ENCODE measurements around the gene PDZRN3.

The PDZRN3 gene

GRCh38 chr3:73624821-73625665, at the start of gene PDZRN3:
TSS of gene PDZRN3 (minus strand) at chr3:73624941.
- DNase-seq, result no peak

- no peak for DNase-seq
Measured at GRCh38 chr3:73674280-73674679, 49.5 kb upstream of the PDZRN3 start.

GRCh38 chr3:73669260-73669659, 44.5 kb upstream of the PDZRN3 start:
- DNase-seq, result no peak

- no peak for DNase-seq
Measured at GRCh38 chr3:73668391-73668790, 43.6 kb upstream of the PDZRN3 start.

GRCh38 chr3:73667889-73668288, 43.1 kb upstream of the PDZRN3 start:
- DNase-seq, result no peak

GRCh38 chr3:73665286-73665685, 40.5 kb upstream of the PDZRN3 start:
- DNase-seq, result no peak

GRCh38 chr3:73664389-73664788, 39.6 kb upstream of the PDZRN3 start:
- no peak for DNase-seq

GRCh38 chr3:73663495-73663894, 38.8 kb upstream of the PDZRN3 start:
- DNase-seq, result no peak

- DNase-seq, result no peak
Measured at GRCh38 chr3:73661265-73661664, 36.5 kb upstream of the PDZRN3 start.

GRCh38 chr3:73658227-73658626, 33.5 kb upstream of the PDZRN3 start:
- DNase-seq, result no peak

- no peak for DNase-seq
Measured at GRCh38 chr3:73657186-73657585, 32.4 kb upstream of the PDZRN3 start.

GRCh38 chr3:73656241-73656890, 31.6 kb upstream of the PDZRN3 start:
- no peak for DNase-seq

- no peak for DNase-seq
Measured at GRCh38 chr3:73655197-73655596, 30.5 kb upstream of the PDZRN3 start.

- DNase-seq, result no peak
Measured at GRCh38 chr3:73653877-73654276, 29.1 kb upstream of the PDZRN3 start.

GRCh38 chr3:73653351-73653750, 28.6 kb upstream of the PDZRN3 start:
- peak; percentile 69 for DNase-seq

GRCh38 chr3:73652896-73653295, 28.2 kb upstream of the PDZRN3 start:
- no peak for DNase-seq

GRCh38 chr3:73637042-73637441, 12.3 kb upstream of the PDZRN3 start:
- no peak for DNase-seq

- no peak for DNase-seq
Measured at GRCh38 chr3:73635254-73635653, 10.5 kb upstream of the PDZRN3 start.

GRCh38 chr3:73633916-73634344, 9.2 kb upstream of the PDZRN3 start:
- no peak for DNase-seq

GRCh38 chr3:73633453-73633852, 8.7 kb upstream of the PDZRN3 start:
- DNase-seq, result no peak

GRCh38 chr3:73626106-73626505, 1.4 kb upstream of the PDZRN3 start:
- no peak for DNase-seq

GRCh38 chr3:73624017-73624820, 522 bp downstream of the PDZRN3 start:
- no peak for DNase-seq

GRCh38 chr3:73623346-73623745, 1.4 kb downstream of the PDZRN3 start:
- no peak for DNase-seq
